ENCODE measurements around the gene AMBN. TPM values are rescaled to one million over a fixed set of nuclear protein-coding genes. Genes with fewer than 3 reads are reported as not detected.

AMBN gene
- polyA plus RNA-seq, 1 donor (not counting 4 experiments of a cell fraction or from before 2014, with no cell fraction given) = not detected

DNA sequence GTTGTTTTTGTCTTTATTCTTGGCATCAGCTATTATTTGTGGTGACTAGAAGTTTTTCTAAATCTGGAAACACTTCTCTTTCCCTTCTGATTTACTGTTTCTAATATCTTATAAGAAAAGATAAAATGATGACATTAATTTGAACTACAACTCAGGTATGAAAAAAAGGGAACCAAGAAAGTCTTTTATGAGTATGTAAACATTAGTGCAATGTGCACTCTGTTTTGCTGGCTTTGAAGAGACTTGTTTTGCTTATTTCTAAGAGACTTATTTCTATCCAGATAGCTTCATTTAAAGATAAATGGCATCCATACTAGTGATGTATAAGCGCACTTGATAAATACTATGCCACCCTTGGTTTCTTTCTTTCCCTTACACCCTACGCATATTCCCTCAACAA, 10.1 kb upstream of the AMBN start:
- Histone ChIP-seq H3K9me1 (ENCODE audit: control insufficient read depth, extremely low read depth, insufficient read depth, low read length) (no peaks in the 10 kb centered on the region), H3K4me1 (ENCODE audit: control insufficient read depth, extremely low read depth, insufficient read depth, low read length) (no peaks in the 10 kb centered on the region), H3K4me2 (ENCODE audit: control insufficient read depth, extremely low read depth, insufficient read depth, low read depth, low read length) (no peak overlapping the region), H3K9ac (ENCODE audit: control insufficient read depth, extremely low read depth, insufficient read depth, low read length) (no peak overlapping the region), H3K27ac (ENCODE audit: control insufficient read depth, insufficient read depth, low read length) (no peak overlapping the region), H3K36me3 (ENCODE audit: control insufficient read depth in 2 of 2, extremely low read depth in 1 of 2, insufficient read depth in 2 of 2, low read length in 2 of 2) (no peaks in the 10 kb centered on the region), H4K20me1 (ENCODE audit: control insufficient read depth, extremely low read depth, insufficient read depth, low read length) (no peaks in the 10 kb centered on the region), H3K27me3 (ENCODE audit: control insufficient read depth, extremely low read depth, insufficient read depth, low read length) (no peaks in the 10 kb centered on the region), H3K9me3 (ENCODE audit: control insufficient read depth, low read depth, low read length) (no peaks in the 10 kb centered on the region), H2AFZ (ENCODE audit: control insufficient read depth, low read length) (no peak overlapping the region), H3K4me3 (ENCODE audit: control insufficient read depth in 2 of 3, extremely low read depth in 1 of 3, insufficient read depth in 2 of 3, low read depth in 1 of 3, low read length in 3 of 3) (no peak overlapping the region), H3K79me2 (ENCODE audit: control insufficient read depth, insufficient read depth, low read length) (no peaks in the 10 kb centered on the region)
- TF ChIP-seq, protein P1, sequence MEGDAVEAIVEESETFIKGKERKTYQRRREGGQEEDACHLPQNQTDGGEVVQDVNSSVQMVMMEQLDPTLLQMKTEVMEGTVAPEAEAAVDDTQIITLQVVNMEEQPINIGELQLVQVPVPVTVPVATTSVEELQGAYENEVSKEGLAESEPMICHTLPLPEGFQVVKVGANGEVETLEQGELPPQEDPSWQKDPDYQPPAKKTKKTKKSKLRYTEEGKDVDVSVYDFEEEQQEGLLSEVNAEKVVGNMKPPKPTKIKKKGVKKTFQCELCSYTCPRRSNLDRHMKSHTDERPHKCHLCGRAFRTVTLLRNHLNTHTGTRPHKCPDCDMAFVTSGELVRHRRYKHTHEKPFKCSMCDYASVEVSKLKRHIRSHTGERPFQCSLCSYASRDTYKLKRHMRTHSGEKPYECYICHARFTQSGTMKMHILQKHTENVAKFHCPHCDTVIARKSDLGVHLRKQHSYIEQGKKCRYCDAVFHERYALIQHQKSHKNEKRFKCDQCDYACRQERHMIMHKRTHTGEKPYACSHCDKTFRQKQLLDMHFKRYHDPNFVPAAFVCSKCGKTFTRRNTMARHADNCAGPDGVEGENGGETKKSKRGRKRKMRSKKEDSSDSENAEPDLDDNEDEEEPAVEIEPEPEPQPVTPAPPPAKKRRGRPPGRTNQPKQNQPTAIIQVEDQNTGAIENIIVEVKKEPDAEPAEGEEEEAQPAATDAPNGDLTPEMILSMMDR (optimal IDR thresholded peaks at IDR 0.05 in 1 of 3, IDR thresholded peaks at IDR 0.05 in 1 of 3, conservative IDR thresholded peaks at IDR 0.05 in 1 of 3; ENCODE audit: extremely low read depth in 1 of 3, insufficient read depth in 2 of 3, low read length in 3 of 3) = no peak
- TF ChIP-seq EZH2 (IDR thresholded peaks at IDR 0.05; ENCODE audit: low read length) = no peak
- FAIRE-seq (no peak), DNase-seq (ENCODE audit: low read depth, low spot score) (no peak)
- dilution Hi-C loops (cut with MboI; ENCODE audit: extremely low pct_ligation_motif_present, low sequenced_read_pairs) = no loop called here

DNA sequence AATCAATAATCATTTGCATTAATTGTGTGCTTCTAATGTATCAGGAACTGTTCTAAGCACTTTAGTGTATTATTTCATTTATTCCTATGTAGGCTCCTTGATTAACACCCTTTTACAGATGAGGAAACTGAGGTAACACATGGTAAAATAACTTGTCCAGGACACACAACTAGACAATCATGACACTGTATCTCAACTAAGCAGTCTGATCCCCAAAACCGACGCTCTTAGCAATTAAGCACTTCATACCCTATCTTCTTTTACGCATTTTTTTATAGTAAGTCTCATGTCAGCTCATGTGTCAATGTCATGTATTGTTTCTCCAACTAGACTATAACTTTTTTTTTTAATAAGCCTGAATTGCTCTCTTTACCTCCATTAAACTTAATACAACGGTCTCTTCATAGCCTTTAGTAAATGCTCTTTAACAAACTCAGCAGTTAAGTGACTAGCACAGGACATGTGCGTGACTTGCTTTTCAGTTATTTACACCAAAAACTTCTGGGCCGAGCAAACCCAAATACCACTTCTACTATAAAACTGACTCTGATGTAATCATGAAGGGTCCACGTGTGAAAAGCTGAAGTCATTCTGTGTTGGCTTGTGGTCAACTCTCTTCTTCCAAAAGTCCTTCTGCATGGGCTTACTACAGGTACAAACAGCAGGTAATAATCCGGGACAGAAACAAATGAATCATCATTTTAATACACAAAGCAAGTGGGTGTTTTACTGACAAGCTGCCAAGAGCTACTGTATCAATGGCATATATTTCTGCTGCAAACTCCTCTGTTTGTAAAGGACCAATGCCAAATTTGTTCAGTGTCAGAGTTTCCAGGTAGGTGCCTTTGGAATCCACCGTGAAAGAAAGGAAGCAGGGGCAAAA, 7.9 kb upstream of the AMBN start:
- no peaks in the 10 kb centered on the region for H3K9me3 ChIP-seq (ENCODE audit: control insufficient read depth, low read depth, low read length)
- H4K20me1 ChIP-seq (ENCODE audit: control insufficient read depth, extremely low read depth, insufficient read depth, low read length) = no peaks in the 10 kb centered on the region
- dilution Hi-C loops (cut with MboI; ENCODE audit: extremely low pct_ligation_motif_present, low sequenced_read_pairs) = no loop called here
- H3K36me3 ChIP-seq (ENCODE audit: control insufficient read depth in 2 of 2, extremely low read depth in 1 of 2, insufficient read depth in 2 of 2, low read length in 2 of 2) = no peaks in the 10 kb centered on the region
- no peak overlapping the region for H3K4me3 ChIP-seq (ENCODE audit: control insufficient read depth in 2 of 3, extremely low read depth in 1 of 3, insufficient read depth in 2 of 3, low read depth in 1 of 3, low read length in 3 of 3)
- H2AFZ ChIP-seq (ENCODE audit: control insufficient read depth, low read length) = no peak overlapping the region
- no peak for FAIRE-seq
- H3K79me2 ChIP-seq (ENCODE audit: control insufficient read depth, insufficient read depth, low read length) = no peaks in the 10 kb centered on the region
- no peaks in the 10 kb centered on the region for H3K9me1 ChIP-seq (ENCODE audit: control insufficient read depth, extremely low read depth, insufficient read depth, low read length)
- H3K4me1 ChIP-seq (ENCODE audit: control insufficient read depth, extremely low read depth, insufficient read depth, low read length) = no peaks in the 10 kb centered on the region
- H3K9ac ChIP-seq (ENCODE audit: control insufficient read depth, extremely low read depth, insufficient read depth, low read length) = no peak overlapping the region
- no peak overlapping the region for H3K4me2 ChIP-seq (ENCODE audit: control insufficient read depth, extremely low read depth, insufficient read depth, low read depth, low read length)
- H3K27me3 ChIP-seq (ENCODE audit: control insufficient read depth, extremely low read depth, insufficient read depth, low read length) = no peaks in the 10 kb centered on the region
- no peak for TF ChIP-seq EZH2 (IDR thresholded peaks at IDR 0.05; ENCODE audit: low read length)
- TF ChIP-seq, protein P1 (optimal IDR thresholded peaks at IDR 0.05 in 1 of 3, IDR thresholded peaks at IDR 0.05 in 1 of 3, conservative IDR thresholded peaks at IDR 0.05 in 1 of 3; ENCODE audit: extremely low read depth in 1 of 3, insufficient read depth in 2 of 3, low read length in 3 of 3) = no peak
- H3K27ac ChIP-seq (ENCODE audit: control insufficient read depth, insufficient read depth, low read length) = no peak overlapping the region
- no peak for DNase-seq (ENCODE audit: low read depth, low spot score)
